K562 (cell line): ENCODE data around the gene SEMA4G. TPM values are rescaled to one million over a fixed set of nuclear protein-coding genes. Genes with fewer than 3 reads are reported as not detected.
A peak's percentile ranks its signal among the peaks of the same experiment; 100 is the strongest.

Source experiments
- ATAC-seq: fragments of 200-7000 bp; cut with Tn5 transposase; 3 replicates; pipeline ENCODE4 v1.9.1; 2020; ENCODE audit warnings: moderate library complexity
- Bru-seq: library from RNA; stranded (reverse); fragments of 400-500 nt; gene quantifications from one replicate; lab custom pipeline; 2021; lab: Mats Ljungman, UMichigan
- BruChase-seq, 2 experiments: library from RNA; stranded (reverse); fragments of 400-500 nt; gene quantifications; one replicate each; lab custom pipeline; 2021; lab: Mats Ljungman, UMichigan
- BruUV-seq: library from RNA; stranded (reverse); fragments of 400-500 nt; replicated peaks from 2 replicates; lab custom pipeline; 2021; lab: Mats Ljungman, UMichigan
- CTCF ChIA-PET: fragments of 300-600 bp; formaldehyde crosslinking; extraction: SDS; loops from one replicate; lab custom pipeline; 2021; ENCODE audit warnings: low intra/inter-chr PET ratio; lab: Yijun Ruan, JAX
- POLR2A ChIA-PET: fragments of 300-600, 350-650 bp; sonication (Branson Sonifier 250); formaldehyde crosslinking; extraction: SDS; loops from one replicate; lab custom pipeline; 2021; ENCODE audit warnings: antibody characterized with exemption, inconsistent platforms; lab: Yijun Ruan, JAX
- DNase-seq, 4 experiments: peaks; one replicate each; pipeline versions ENCODE4 v3.0.0 to v3.0.0-alpha.2; 2011 to 2018; ENCODE audit warnings: low spot score in 3 of 4, mixed read lengths in 3 of 4; ENCODE audit errors: extremely low read depth in 1 of 4
- FAIRE-seq: peaks from 2 replicates; lab custom pipeline; 2011; peaks lifted over from hg19 to GRCh38; lab: Jason Lieb, UNC
- H2AFZ ChIP-seq: 2 replicates; pipeline ENCODE4 v1.6.0; 2011; ENCODE audit warnings: low read depth, low read length, control low read depth, inconsistent platforms
- H3K27ac ChIP-seq: fragments of 200-600 bp; 3 replicates; pipeline ENCODE4 v1.8.0; 2011; ENCODE audit warnings: low read depth, mild to moderate bottlenecking, control low read depth, inconsistent platforms, low read length, moderate library complexity, mixed read lengths; ENCODE audit errors: extremely low read depth
- H3K27me3 ChIP-seq, 2 experiments: fragments of 300-600 bp in 1 of 2; 2 replicates in 1 of 2; 3 replicates in 1 of 2; pipeline versions ENCODE4 v1.6.0 to v1.8.0; 2011; ENCODE audit warnings: inconsistent platforms in 2 of 2, low read length in 2 of 2, mild to moderate bottlenecking in 1 of 2, mixed read lengths in 1 of 2, moderate library complexity in 1 of 2; ENCODE audit not compliant: control insufficient read depth in 2 of 2, insufficient read depth in 2 of 2
- H3K36me3 ChIP-seq: fragments of 300-600 bp; 3 replicates; pipeline ENCODE4 v1.8.0; 2011; ENCODE audit warnings: mild to moderate bottlenecking, low read length, inconsistent platforms; ENCODE audit not compliant: control insufficient read depth, insufficient read depth
- H3K4me1 ChIP-seq, 2 experiments: fragments of 200-600 bp in 1 of 2; replicated peaks in 1 of 2; 2 replicates in 1 of 2; 3 replicates in 1 of 2; pipeline versions ENCODE4 v1.5.1 to v1.8.0; 2011; ENCODE audit warnings: inconsistent platforms in 2 of 2, low read length in 2 of 2, mild to moderate bottlenecking in 1 of 2, mixed read lengths in 1 of 2, moderate library complexity in 1 of 2; ENCODE audit not compliant: control insufficient read depth in 2 of 2, insufficient read depth in 2 of 2
- H3K4me2 ChIP-seq: 2 replicates; pipeline ENCODE4 v1.6.1; 2011; ENCODE audit warnings: low read length, control low read depth, inconsistent platforms, mixed read lengths; ENCODE audit not compliant: insufficient read depth
- H3K4me3 ChIP-seq: fragments of 200-600 bp; sonication (generic), shearing (Covaris generic); 2 replicates; pipeline ENCODE4 v1.5.1; 2016; ENCODE audit warnings: control low read depth, inconsistent platforms
- H3K79me2 ChIP-seq: fragments of 200-600 bp; 3 replicates; pipeline ENCODE4 v1.8.0; 2011; ENCODE audit warnings: low read length, inconsistent platforms; ENCODE audit not compliant: control insufficient read depth, insufficient read depth
- H3K9ac ChIP-seq, 2 experiments: 2 replicates each; pipeline versions ENCODE4 v1.6.0 to v1.6.1; 2011; ENCODE audit warnings: low read depth in 2 of 2, low read length in 2 of 2, control low read depth in 1 of 2, inconsistent platforms in 1 of 2, mild to moderate bottlenecking in 1 of 2, mixed read lengths in 1 of 2; ENCODE audit not compliant: insufficient read depth in 1 of 2
- H3K9me1 ChIP-seq: one replicate; pipeline ENCODE4 v1.6.0; 2011; ENCODE audit warnings: inconsistent platforms, mild to moderate bottlenecking, low read length, moderate library complexity; ENCODE audit not compliant: control insufficient read depth, insufficient read depth
- H3K9me3 ChIP-seq: replicated peaks from 2 replicates; pipeline ENCODE4 v1.5.1; 2011; ENCODE audit warnings: low read depth, low read length, inconsistent platforms; ENCODE audit not compliant: control insufficient read depth, insufficient read depth
- H4K20me1 ChIP-seq: replicated peaks from 2 replicates; pipeline ENCODE4 v1.6.1; 2011; ENCODE audit warnings: low read length, inconsistent platforms, mixed read lengths; ENCODE audit not compliant: control insufficient read depth, insufficient read depth
- C11orf30 ChIP-seq: fragments of 450-650 bp; IDR thresholded peaks from 2 replicates; pipeline ENCODE4 v1.6.1; 2016; ENCODE audit warnings: low read depth, mild to moderate bottlenecking
- FOXP4 ChIP-seq: sonication (generic); formaldehyde crosslinking; IDR thresholded peaks from 2 replicates; pipeline ENCODE4 v1.8.0; 2022; ENCODE audit warnings: mild to moderate bottlenecking, missing genetic modification reagents, borderline replicate concordance
- PHF8 ChIP-seq: fragments of 200-600 bp; sonication (generic); IDR thresholded peaks from 2 replicates; pipeline ENCODE4 v1.6.1; 2012; ENCODE audit warnings: mixed run types, mild to moderate bottlenecking, inconsistent platforms, low read length, moderate library complexity, borderline replicate concordance
- SFPQ ChIP-seq: fragments of 200-400 bp; formaldehyde crosslinking; IDR thresholded peaks from 2 replicates; pipeline ENCODE4 v1.6.1; 2017; ENCODE audit warnings: mild to moderate bottlenecking, low read depth, low read length, moderate library complexity
- SMAD4 ChIP-seq: fragments of 250-450 bp; sonication (Bioruptor Pico); conservative IDR thresholded peaks from 2 replicates; pipeline ENCODE4 v1.8.0; 2021; ENCODE audit warnings: inconsistent platforms, mild to moderate bottlenecking, moderate library complexity
- THRAP3 ChIP-seq: fragments of 450-650 bp; IDR thresholded peaks from 2 replicates; pipeline ENCODE4 v1.6.1; 2016; ENCODE audit warnings: mild to moderate bottlenecking, inconsistent platforms, borderline replicate concordance
- ZNF778 ChIP-seq: fragments of 450-650 bp; formaldehyde crosslinking; IDR thresholded peaks from 2 replicates; pipeline ENCODE4 v1.4.0; 2020; ENCODE audit warnings: mild to moderate bottlenecking, moderate library complexity
- WGBS: fragments of 100-300 bp; shearing (Covaris generic); methylation state at CpG from one replicate; pipeline ENCODE4 v1.1.6; 2016; ENCODE audit warnings: low coverage, mixed read lengths; ENCODE audit not compliant: insufficient coverage; ENCODE audit errors: missing lambda C conversion rate; 5-methylcytosine and 5-hydroxymethylcytosine counted together
- in situ Hi-C: fragments of 300-500 bp; cut with MboI; formaldehyde crosslinking; loops from 4 replicates; pipeline ENCODE4 v1.15.0; 2018; ENCODE audit warnings: inconsistent platforms, mixed read lengths
- intact Hi-C: fragments of 100-400 bp; cut with micrococcal nuclease; formaldehyde crosslinking; loops from 2 replicates; pipeline ENCODE4 v1.14.2; 2022
- long read RNA-seq, 3 experiments: library from polyadenylated mRNA in 2 of 3; library from RNA in 1 of 3; unstranded in 2 of 3; stranded (forward) in 1 of 3; transcript quantifications; one replicate each; pipeline ENCODE4 v2.0.0, GENCODE V29; 2019 to 2022
- polyA minus RNA-seq, 3 experiments: library from RNA; depleted of rRNA, polyadenylated mRNA; stranded (reverse); fragments of >200 nt; gene quantifications; 2 replicates each; pipeline ENCODE4 v1.2.3, GENCODE V29; 2011
- polyA plus RNA-seq, 8 experiments: library from polyadenylated mRNA; depleted of rRNA in 4 of 8; stranded (reverse) in 5 of 8; unstranded in 3 of 8; fragments of >200 nt; fragmentation: Nextera tagmentation in 2 of 8; fragmentation: Illumina TruSeq in 1 of 8; extraction: Ambion mirVana in 2 of 8; extraction: Trizol in 1 of 8; gene quantifications; 2 replicates each; pipeline versions ENCODE4 v1.2.1 to v1.2.3, GENCODE V29; 2011 to 2014; ENCODE audit warnings: inconsistent platforms in 1 of 8, missing spikeins in 1 of 8
- total RNA-seq, 7 experiments: library from RNA; depleted of rRNA in 6 of 7; stranded (reverse); fragments of >200 nt in 6 of 7; fragmentation: Illumina TruSeq in 2 of 7; extraction: Trizol in 2 of 7; gene quantifications; 2 replicates each; pipeline versions ENCODE4 v1.2.1 to v1.2.3, GENCODE V29; 2011 to 2021; ENCODE audit warnings: low replicate concordance in 1 of 7

SEMA4G gene, protein sequence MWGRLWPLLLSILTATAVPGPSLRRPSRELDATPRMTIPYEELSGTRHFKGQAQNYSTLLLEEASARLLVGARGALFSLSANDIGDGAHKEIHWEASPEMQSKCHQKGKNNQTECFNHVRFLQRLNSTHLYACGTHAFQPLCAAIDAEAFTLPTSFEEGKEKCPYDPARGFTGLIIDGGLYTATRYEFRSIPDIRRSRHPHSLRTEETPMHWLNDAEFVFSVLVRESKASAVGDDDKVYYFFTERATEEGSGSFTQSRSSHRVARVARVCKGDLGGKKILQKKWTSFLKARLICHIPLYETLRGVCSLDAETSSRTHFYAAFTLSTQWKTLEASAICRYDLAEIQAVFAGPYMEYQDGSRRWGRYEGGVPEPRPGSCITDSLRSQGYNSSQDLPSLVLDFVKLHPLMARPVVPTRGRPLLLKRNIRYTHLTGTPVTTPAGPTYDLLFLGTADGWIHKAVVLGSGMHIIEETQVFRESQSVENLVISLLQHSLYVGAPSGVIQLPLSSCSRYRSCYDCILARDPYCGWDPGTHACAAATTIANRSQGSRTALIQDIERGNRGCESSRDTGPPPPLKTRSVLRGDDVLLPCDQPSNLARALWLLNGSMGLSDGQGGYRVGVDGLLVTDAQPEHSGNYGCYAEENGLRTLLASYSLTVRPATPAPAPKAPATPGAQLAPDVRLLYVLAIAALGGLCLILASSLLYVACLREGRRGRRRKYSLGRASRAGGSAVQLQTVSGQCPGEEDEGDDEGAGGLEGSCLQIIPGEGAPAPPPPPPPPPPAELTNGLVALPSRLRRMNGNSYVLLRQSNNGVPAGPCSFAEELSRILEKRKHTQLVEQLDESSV
- total RNA-seq (2011; cell fraction: chromatin; rRNA removed; ENCODE audit: low replicate concordance) = 25.4 and 47.7 TPM in 2 replicates
- total RNA-seq (2011; cell fraction: nucleolus; rRNA removed) = 20.2 and 21.7 TPM in 2 replicates
- 27.2 and 39.2 TPM in 2 replicates for total RNA-seq (2011; cell fraction: nucleoplasm; rRNA removed)
- total RNA-seq (2014; rRNA removed) (1.7 and 1.9 TPM in 2 replicates), total RNA-seq (2014; rRNA removed; fragmentation: Illumina TruSeq; extraction: Trizol) (1.3 and 1.5 TPM in 2 replicates), total RNA-seq (2015; rRNA removed; fragmentation: Illumina TruSeq; extraction: Trizol) (0.40 and 0.83 TPM in 2 replicates), total RNA-seq (2021) (4.1 and 4.2 TPM in 2 replicates), polyA plus RNA-seq (2011; rRNA removed) (5.7 and 11.0 TPM in 2 replicates), polyA plus RNA-seq (2014; fragmentation: Illumina TruSeq; extraction: Trizol) (6.6 and 7.8 TPM in 2 replicates), polyA plus RNA-seq (2014; fragmentation: Nextera tagmentation; extraction: Ambion mirVana) (1 to 10 TPM; 1.2 to 1.8 TPM), polyA plus RNA-seq (2014; rRNA removed) (3.9 and 4.2 TPM in 2 replicates), polyA minus RNA-seq (2011; rRNA and poly(A)+ RNA removed) (5.3 and 6.2 TPM in 2 replicates), Bru-seq, nascent RNA (percentile 47 among the genes with signal in this experiment), BruChase-seq, experiment 1, labeled RNA remaining after a 2-hour chase (percentile 42 among the genes with signal in this experiment), BruChase-seq, experiment 2, labeled RNA remaining after a 6-hour chase (percentile 42 among the genes with signal in this experiment)
- polyA plus RNA-seq (2011; cell fraction: cytosol; rRNA removed) = 9.6 and 12.7 TPM in 2 replicates
- 27.9 and 42.5 TPM in 2 replicates for polyA plus RNA-seq (2011; cell fraction: nucleus; rRNA removed)
- polyA plus RNA-seq (2012) = 3.1 and 3.8 TPM in 2 replicates
- 4.7 and 4.8 TPM in 2 replicates for polyA minus RNA-seq (2011; cell fraction: cytosol; rRNA and poly(A)+ RNA removed)
- 5.0 and 5.2 TPM in 2 replicates for polyA minus RNA-seq (2011; cell fraction: nucleus; rRNA and poly(A)+ RNA removed)
- long read RNA-seq, experiment 1, partial matches to known transcripts = 0 of 3 reads
- long read RNA-seq, experiment 1, other reads (novel, unspliced or antisense) = 1 of 3 reads
- long read RNA-seq, experiment 2, full-length matches to known transcripts = 3 of 5 reads
- long read RNA-seq, experiment 2, partial matches to known transcripts = 1 of 5 reads
- long read RNA-seq, experiment 2, other reads (novel, unspliced or antisense) = 1 of 5 reads
- long read RNA-seq, experiment 3, partial matches to known transcripts = 0 of 1 reads
- long read RNA-seq, experiment 3, other reads (novel, unspliced or antisense) = 0 of 1 reads

DNA sequence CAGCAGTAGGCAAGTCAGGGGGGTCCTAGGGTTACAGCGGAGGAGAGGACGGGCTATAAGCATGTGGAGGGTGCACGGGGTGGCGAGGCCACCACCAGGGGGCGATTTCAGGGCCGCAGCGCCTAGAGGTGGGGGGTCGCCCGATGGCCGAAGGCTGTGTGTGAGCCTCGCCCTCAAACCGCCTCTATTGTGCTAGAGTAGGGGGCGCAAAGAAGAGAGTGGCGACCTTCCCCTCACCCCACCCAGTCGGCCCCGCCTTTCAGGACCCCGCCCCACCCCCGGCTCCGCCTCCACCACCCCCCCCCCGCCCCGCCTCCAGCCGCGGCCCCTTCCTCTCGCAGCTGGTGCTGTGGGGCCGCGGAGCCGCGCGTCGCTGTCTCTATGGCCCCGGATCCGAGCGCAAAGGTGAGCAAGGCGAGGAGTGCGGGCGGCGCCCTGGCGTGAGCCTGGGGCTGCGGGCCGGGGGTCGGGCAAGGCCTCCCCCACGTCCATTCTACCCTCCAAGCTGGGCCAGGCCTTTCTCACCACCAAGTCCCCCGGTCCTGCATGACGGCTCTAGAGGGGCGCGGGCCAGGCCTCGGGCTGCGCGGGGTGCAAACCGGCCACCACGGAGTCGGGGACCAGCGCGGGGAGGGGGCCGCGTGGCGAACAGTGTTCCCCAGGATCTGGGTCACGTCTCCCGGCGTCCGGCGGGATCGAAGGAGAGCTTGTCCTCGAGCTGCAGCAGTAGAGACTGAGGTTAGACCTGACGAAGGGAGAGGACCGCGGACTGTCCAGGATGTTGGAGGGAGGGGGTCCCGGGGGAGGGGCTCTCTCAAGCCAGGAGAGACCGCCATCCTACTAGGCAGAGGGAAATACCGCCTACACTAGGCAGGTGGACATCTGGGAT is at the start of gene SEMA4G:
Gene SEMA4G, plus strand, starts transcription at position 318 of the 889 bp plus-strand sequence. CDS start 3,409 bp downstream, outside the sequence.
- Histone ChIP-seq H3K9me3 (no peaks in the 10 kb centered on the region), H3K9me1 (no peaks in the 10 kb centered on the region), H3K4me1 (peaks cover 12 to 14% of the 10 kb centered on the region in 2 experiments), H3K9ac (peak within 1 kb of the TSS; percentile 57 to 89), H3K27me3 (no peaks in the 10 kb centered on the region), H3K4me2 (peak within 1 kb of the TSS; percentile 87), H4K20me1 (no peaks in the 10 kb centered on the region), H3K79me2 (no peaks in the 10 kb centered on the region), H3K36me3 (peaks cover 4% of the 10 kb centered on the region; the same call in 1 of the 3 replicates), H3K27ac (no peak within 1 kb of the TSS), H2AFZ (peak within 1 kb of the TSS; percentile 97), H3K4me3 (peak within 1 kb of the TSS; percentile 52)
- DNase-seq = peak; percentile 66 to 84 (median 80)
- intact Hi-C loops = no loop called here
- ChIA-PET POLR2A (interaction anchor here (1.1 kb wide), 1 partner anchor 11 kb away, joined by 4 read pairs; no protein-coding TSS in a partner anchor), CTCF (no interaction called here)
- BruUV-seq = no TSS peak
- peak; percentile 95 for ATAC-seq
- 1% methylated on average over 45 of the region's 70 CpGs for WGBS
- FAIRE-seq = no peak
- in situ Hi-C loops = no loop called here
- TF ChIP-seq C11orf30 (no peak), SMAD4 (CRISPR knock-in tag) (no peak), THRAP3 (no peak), SFPQ (no peak), PHF8 (peak; percentile 43; the same call in 1 of the 2 replicates), FOXP4 (0 out of 2 replicates have a peak, but pooled peaks have one; percentile 62), ZNF778 (CRISPR knock-in tag) (no peak)
